GM21528 (cell line): ENCODE data around the gene DNAH3.

Experiments used
- ATAC-seq: cut with Tn5 transposase; IDR thresholded peaks from one replicate; pipeline ENCODE4 v1.9.1; 2021; ENCODE audit warnings: mild to moderate bottlenecking, moderate library complexity; ENCODE audit not compliant: unreplicated experiment, low FRiP score

Gene DNAH3

GRCh38 chr16:20897253-20897897 is 253.3 kb downstream of the DNAH3 start:
- ATAC-seq = no peak

- ATAC-seq = no peak
These were observed 256.3 kb downstream of the DNAH3 start for GRCh38 chr16:20894388-20894787.

GRCh38 chr16:20889625-20890275 is 260.9 kb downstream of the DNAH3 start:
- ATAC-seq = no peak

- ATAC-seq = no peak
These were observed 263.4 kb downstream of the DNAH3 start for GRCh38 chr16:20887207-20887606.

- ATAC-seq = no peak
These were observed 264.3 kb downstream of the DNAH3 start for GRCh38 chr16:20886320-20886719.

- no peak for ATAC-seq
These were observed 266.4 kb downstream of the DNAH3 start for GRCh38 chr16:20884240-20884556.

GRCh38 chr16:20883554-20884239 is 266.9 kb downstream of the DNAH3 start:
- no peak for ATAC-seq
